A549 (cell line): ENCODE measurements around the gene LRRC37A3.
"Not testable (repeated sequence)": the region's sequence is repeated elsewhere in the genome, so short reads cannot be mapped to it uniquely, and the experiment has no call there.

Experiments used
- KDM5A ChIP-seq: fragments of 200-600 bp; sonication (generic); IDR thresholded peaks from 2 replicates; pipeline ENCODE4 v1.6.1; 2016; ENCODE audit warnings: antibody characterized with exemption, mild to moderate bottlenecking
- MAFK ChIP-seq: fragments of 450-650 bp; IDR thresholded peaks from 2 replicates; pipeline ENCODE4 v1.6.1; 2014; ENCODE audit not compliant: partially characterized antibody
- RAD21 ChIP-seq, 2 experiments: fragments of >200 bp in 1 of 2; sonication (Bioruptor Twin) in 1 of 2; formaldehyde crosslinking in 1 of 2; IDR thresholded peaks in 1 of 2; conservative IDR thresholded peaks in 1 of 2; 2 replicates in 1 of 2; 3 replicates in 1 of 2; pipeline ENCODE4 v1.6.1; 2012 to 2018; ENCODE audit warnings: inconsistent platforms in 1 of 2
- RFX5 ChIP-seq: fragments of 450-650 bp; IDR thresholded peaks from 2 replicates; pipeline ENCODE4 v1.7.1; 2014; ENCODE audit warnings: antibody characterized with exemption, mild to moderate bottlenecking, moderate library complexity
- SMC3 ChIP-seq: fragments of >200 bp; sonication (Bioruptor Twin); formaldehyde crosslinking; IDR thresholded peaks from 3 replicates; pipeline ENCODE4 v1.6.1; 2018; ENCODE audit warnings: inconsistent platforms
- USF2 ChIP-seq: fragments of 450-650 bp; IDR thresholded peaks from 2 replicates; pipeline ENCODE4 v1.6.1; 2014; ENCODE audit warnings: antibody characterized with exemption
- TF ChIP-seq, protein P1 (sequence below): fragments of >200 bp; sonication (Bioruptor Twin); formaldehyde crosslinking; IDR thresholded peaks from 3 replicates; pipeline ENCODE4 v1.5.1; 2016
- TF ChIP-seq, protein P2 (sequence below): fragments of 250-450 bp; sonication (Bioruptor Pico); IDR thresholded peaks from 2 replicates; pipeline ENCODE4 v1.5.0; 2020; ENCODE audit warnings: low read depth, mild to moderate bottlenecking, moderate library complexity

GRCh38 chr17:64842900-64843299 lies 76.4 kb downstream of the LRRC37A3 start:
- not testable (repeated sequence) for TF ChIP-seq RAD21 (conservative IDR thresholded peaks at IDR 0.05 in 1 of 2, IDR thresholded peaks at IDR 0.05 in 1 of 2); SMC3; KDM5A; RFX5; MAFK; USF2
- TF ChIP-seq, protein P1, sequence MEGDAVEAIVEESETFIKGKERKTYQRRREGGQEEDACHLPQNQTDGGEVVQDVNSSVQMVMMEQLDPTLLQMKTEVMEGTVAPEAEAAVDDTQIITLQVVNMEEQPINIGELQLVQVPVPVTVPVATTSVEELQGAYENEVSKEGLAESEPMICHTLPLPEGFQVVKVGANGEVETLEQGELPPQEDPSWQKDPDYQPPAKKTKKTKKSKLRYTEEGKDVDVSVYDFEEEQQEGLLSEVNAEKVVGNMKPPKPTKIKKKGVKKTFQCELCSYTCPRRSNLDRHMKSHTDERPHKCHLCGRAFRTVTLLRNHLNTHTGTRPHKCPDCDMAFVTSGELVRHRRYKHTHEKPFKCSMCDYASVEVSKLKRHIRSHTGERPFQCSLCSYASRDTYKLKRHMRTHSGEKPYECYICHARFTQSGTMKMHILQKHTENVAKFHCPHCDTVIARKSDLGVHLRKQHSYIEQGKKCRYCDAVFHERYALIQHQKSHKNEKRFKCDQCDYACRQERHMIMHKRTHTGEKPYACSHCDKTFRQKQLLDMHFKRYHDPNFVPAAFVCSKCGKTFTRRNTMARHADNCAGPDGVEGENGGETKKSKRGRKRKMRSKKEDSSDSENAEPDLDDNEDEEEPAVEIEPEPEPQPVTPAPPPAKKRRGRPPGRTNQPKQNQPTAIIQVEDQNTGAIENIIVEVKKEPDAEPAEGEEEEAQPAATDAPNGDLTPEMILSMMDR = not testable (repeated sequence)
- TF ChIP-seq, protein P2, sequence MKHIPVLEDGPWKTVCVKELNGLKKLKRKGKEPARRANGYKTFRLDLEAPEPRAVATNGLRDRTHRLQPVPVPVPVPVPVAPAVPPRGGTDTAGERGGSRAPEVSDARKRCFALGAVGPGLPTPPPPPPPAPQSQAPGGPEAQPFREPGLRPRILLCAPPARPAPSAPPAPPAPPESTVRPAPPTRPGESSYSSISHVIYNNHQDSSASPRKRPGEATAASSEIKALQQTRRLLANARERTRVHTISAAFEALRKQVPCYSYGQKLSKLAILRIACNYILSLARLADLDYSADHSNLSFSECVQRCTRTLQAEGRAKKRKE (CRISPR knock-in tag) = not testable (repeated sequence)
